ENCODE measurements around the gene RUBCN.

RUBCN gene

DNA sequence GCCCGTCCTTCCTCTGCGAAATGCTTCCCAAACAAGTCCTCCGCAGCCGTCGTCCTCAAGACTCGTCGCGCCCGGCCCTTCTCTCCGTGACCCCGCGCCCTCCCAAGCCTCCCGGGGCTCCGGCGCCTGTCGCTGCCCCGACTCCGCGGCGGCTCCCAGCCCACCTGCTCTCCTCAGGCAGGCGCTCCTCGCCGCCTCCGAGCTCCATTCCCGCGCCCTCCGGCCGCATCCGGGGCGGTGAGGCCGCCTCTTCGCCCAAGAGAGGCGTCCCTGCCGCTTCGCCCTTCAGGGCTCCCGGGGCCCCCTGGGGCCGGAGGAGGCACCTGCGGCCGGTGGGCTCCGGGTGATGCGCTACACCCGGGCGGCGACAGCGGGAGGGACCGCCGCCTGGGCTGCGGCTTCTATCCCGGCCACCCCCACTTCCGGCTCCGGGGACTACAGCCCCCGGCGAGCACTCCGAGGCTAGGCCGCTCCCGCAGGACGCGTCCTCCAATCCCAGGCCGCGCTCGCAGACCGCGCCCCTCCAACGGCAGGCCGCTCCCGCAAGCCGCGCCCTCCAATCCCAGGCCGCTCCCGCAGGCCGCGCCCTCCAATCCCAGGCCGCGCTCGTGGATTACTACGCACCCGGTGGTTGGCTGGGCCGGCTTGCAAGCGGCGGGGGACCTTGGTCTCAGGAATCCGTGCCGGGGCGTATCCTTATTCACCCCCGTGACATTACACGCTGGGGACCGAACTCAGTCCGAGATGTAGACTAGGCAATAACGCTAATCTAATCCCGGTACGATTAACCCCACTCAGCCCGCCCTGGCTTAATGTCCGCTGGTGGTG, at the start of gene RUBCN:
Gene RUBCN (minus strand): TSS at position 414 of the 828 bp plus-strand sequence. CDS start 185 bp downstream, at position 229.
- no peaks in the 10 kb centered on the region for H3K9me3 ChIP-seq (ENCODE audit: low read depth, low read length)
- peak within 1 kb of the TSS; percentile 86 for H3K4me3 ChIP-seq
- no peak for DNase-seq (ENCODE audit: low read depth, low spot score)
- no peak for TF ChIP-seq EZH2 (IDR thresholded peaks at IDR 0.05)
- TF ChIP-seq POLR2AphosphoS5 (IDR thresholded peaks at IDR 0.05; ENCODE audit: borderline replicate concordance, low read depth, low read length) = peak; percentile 90
- H3K27ac ChIP-seq = peak within 1 kb of the TSS; percentile 74; the same call in 1 of the 2 replicates
- peak within 1 kb of the TSS; percentile 91 for H3K9ac ChIP-seq (ENCODE audit: insufficient read length)
- no peaks in the 10 kb centered on the region for H3K36me3 ChIP-seq (ENCODE audit: insufficient read depth, low read length)

- Histone ChIP-seq H3K4me3 (no peak overlapping the region), H3K36me3 (ENCODE audit: insufficient read depth, low read length) (peaks cover 35% of the 10 kb centered on the region), H3K27ac (no peak overlapping the region), H3K9me3 (ENCODE audit: low read depth, low read length) (no peaks in the 10 kb centered on the region), H3K9ac (ENCODE audit: insufficient read length) (no peak overlapping the region)
- TF ChIP-seq FOXP2 (optimal IDR thresholded peaks at IDR 0.05; ENCODE audit: control extremely low read depth, extremely low read length, insufficient read depth) (no peak), POLR2AphosphoS5 (IDR thresholded peaks at IDR 0.05; ENCODE audit: borderline replicate concordance, low read depth, low read length) (no peak), EZH2 (IDR thresholded peaks at IDR 0.05) (no peak)
- no peak for DNase-seq (ENCODE audit: low read depth, low spot score)
Measured at GRCh38 chr3:197784019-197784585, 47.4 kb upstream of the RUBCN start.

DNA sequence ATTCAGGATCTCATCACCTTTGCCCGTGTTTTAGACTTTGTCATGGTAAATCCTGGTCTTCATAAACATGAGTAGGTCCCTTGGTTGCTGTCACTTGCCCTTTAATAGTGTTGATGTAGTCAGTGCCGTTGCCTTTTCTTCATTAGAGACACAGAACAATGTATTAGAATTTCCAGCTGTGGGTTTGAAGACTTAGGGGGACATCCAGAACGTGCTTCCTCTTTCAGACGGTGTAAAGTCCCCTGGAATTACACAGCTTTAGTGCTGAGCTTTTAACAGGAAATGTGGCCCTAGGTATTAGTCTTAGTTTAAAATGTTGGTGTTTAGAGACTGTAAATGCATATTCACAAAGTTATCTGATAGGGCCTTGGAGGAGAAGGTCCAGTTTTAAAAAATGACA, 45.5 kb upstream of the RUBCN start:
- Histone ChIP-seq H3K27ac (0 out of 2 replicates have a peak overlapping the region, but pooled peaks have one; percentile 23), H3K4me3 (no peak overlapping the region), H3K9me3 (ENCODE audit: low read depth, low read length) (no peaks in the 10 kb centered on the region), H3K9ac (ENCODE audit: insufficient read length) (no peak overlapping the region), H3K36me3 (ENCODE audit: insufficient read depth, low read length) (peaks cover 54% of the 10 kb centered on the region)
- no peak for TF ChIP-seq POLR2AphosphoS5 (IDR thresholded peaks at IDR 0.05; ENCODE audit: borderline replicate concordance, low read depth, low read length)
- TF ChIP-seq EZH2 (IDR thresholded peaks at IDR 0.05) = no peak
- TF ChIP-seq FOXP2 (optimal IDR thresholded peaks at IDR 0.05; ENCODE audit: control extremely low read depth, extremely low read length, insufficient read depth) = no peak
- DNase-seq (ENCODE audit: low read depth, low spot score) = no peak

GRCh38 chr3:197775317-197775716, 38.6 kb upstream of the RUBCN start:
- Histone ChIP-seq H3K4me3 (no peak overlapping the region), H3K9me3 (ENCODE audit: low read depth, low read length) (no peaks in the 10 kb centered on the region), H3K36me3 (ENCODE audit: insufficient read depth, low read length) (peaks cover 88% of the 10 kb centered on the region), H3K27ac (no peak overlapping the region), H3K9ac (ENCODE audit: insufficient read length) (no peak overlapping the region)
- no peak for DNase-seq (ENCODE audit: low read depth, low spot score)
- TF ChIP-seq EZH2 (IDR thresholded peaks at IDR 0.05) = no peak
- TF ChIP-seq FOXP2 (optimal IDR thresholded peaks at IDR 0.05; ENCODE audit: control extremely low read depth, extremely low read length, insufficient read depth) = no peak
- no peak for TF ChIP-seq POLR2AphosphoS5 (IDR thresholded peaks at IDR 0.05; ENCODE audit: borderline replicate concordance, low read depth, low read length)

- Histone ChIP-seq H3K9ac (ENCODE audit: insufficient read length) (no peak overlapping the region), H3K9me3 (ENCODE audit: low read depth, low read length) (no peaks in the 10 kb centered on the region), H3K27ac (no peak overlapping the region), H3K36me3 (ENCODE audit: insufficient read depth, low read length) (peaks cover 79% of the 10 kb centered on the region), H3K4me3 (no peak overlapping the region)
- no peak for TF ChIP-seq POLR2AphosphoS5 (IDR thresholded peaks at IDR 0.05; ENCODE audit: borderline replicate concordance, low read depth, low read length)
- TF ChIP-seq EZH2 (IDR thresholded peaks at IDR 0.05) = no peak
- no peak for TF ChIP-seq FOXP2 (optimal IDR thresholded peaks at IDR 0.05; ENCODE audit: control extremely low read depth, extremely low read length, insufficient read depth)
- no peak for DNase-seq (ENCODE audit: low read depth, low spot score)
Measured at GRCh38 chr3:197761784-197762183, 25.1 kb upstream of the RUBCN start.

GRCh38 chr3:197758512-197758911, 21.8 kb upstream of the RUBCN start:
- DNase-seq (ENCODE audit: low read depth, low spot score) = no peak

DNA sequence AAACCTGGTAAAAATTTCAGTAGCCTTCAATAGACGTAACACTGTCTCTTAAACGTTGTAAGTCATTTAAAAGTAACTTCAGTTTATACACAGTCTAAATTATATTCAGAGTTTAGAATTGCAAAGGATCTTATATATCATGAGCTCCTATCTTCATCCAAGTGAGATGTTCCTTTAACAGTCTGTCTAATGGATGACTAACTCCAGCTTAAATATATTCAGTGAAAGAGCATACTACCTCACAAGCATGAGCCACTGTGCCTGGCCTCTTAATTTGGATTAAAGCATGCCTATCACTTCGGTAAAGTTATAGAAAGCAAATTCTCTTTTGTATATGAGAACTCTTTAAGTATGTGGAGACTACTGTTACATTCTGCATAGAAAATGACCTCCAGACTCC, 20.0 kb upstream of the RUBCN start:
- Histone ChIP-seq H3K27ac (no peak overlapping the region), H3K9ac (ENCODE audit: insufficient read length) (no peak overlapping the region), H3K4me3 (no peak overlapping the region), H3K36me3 (ENCODE audit: insufficient read depth, low read length) (peaks cover 50% of the 10 kb centered on the region), H3K9me3 (ENCODE audit: low read depth, low read length) (0 out of 2 replicates have a peak, but pooled peaks cover 4% of the 10 kb centered on the region)
- DNase-seq (ENCODE audit: low read depth, low spot score) = no peak
- TF ChIP-seq POLR2AphosphoS5 (IDR thresholded peaks at IDR 0.05; ENCODE audit: borderline replicate concordance, low read depth, low read length) (no peak), EZH2 (IDR thresholded peaks at IDR 0.05) (no peak), FOXP2 (optimal IDR thresholded peaks at IDR 0.05; ENCODE audit: control extremely low read depth, extremely low read length, insufficient read depth) (no peak)

More at GRCh38 chr3:197758512-197758911, 21.8 kb upstream of the RUBCN start:
- Histone ChIP-seq H3K9me3 (ENCODE audit: low read depth, low read length) (0 out of 2 replicates have a peak, but pooled peaks cover 4% of the 10 kb centered on the region), H3K27ac (no peak overlapping the region), H3K4me3 (no peak overlapping the region), H3K9ac (ENCODE audit: insufficient read length) (no peak overlapping the region), H3K36me3 (ENCODE audit: insufficient read depth, low read length) (peaks cover 62% of the 10 kb centered on the region)
- TF ChIP-seq EZH2 (IDR thresholded peaks at IDR 0.05) (no peak), POLR2AphosphoS5 (IDR thresholded peaks at IDR 0.05; ENCODE audit: borderline replicate concordance, low read depth, low read length) (no peak), FOXP2 (optimal IDR thresholded peaks at IDR 0.05; ENCODE audit: control extremely low read depth, extremely low read length, insufficient read depth) (no peak)

DNA sequence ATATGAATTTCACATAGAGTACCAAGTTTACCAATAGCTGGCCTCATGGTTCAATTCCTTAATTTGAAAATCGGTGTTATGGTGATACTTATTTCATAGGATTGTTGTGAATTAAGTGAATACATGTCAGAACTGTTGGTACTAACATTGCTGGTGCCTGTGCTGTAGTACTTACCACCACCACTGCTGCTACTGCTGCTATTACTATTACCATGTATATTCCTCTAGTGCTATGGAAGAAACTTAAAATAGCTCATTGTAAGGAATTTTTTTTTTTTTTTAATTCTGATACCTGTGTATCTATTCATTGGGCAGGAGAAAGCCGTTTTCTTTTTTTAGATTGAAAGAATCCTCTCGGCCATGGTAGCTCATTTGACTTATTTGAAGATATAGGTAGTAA, 16.6 kb upstream of the RUBCN start:
- Histone ChIP-seq H3K27ac (no peak overlapping the region), H3K36me3 (ENCODE audit: insufficient read depth, low read length) (peaks cover 21% of the 10 kb centered on the region), H3K4me3 (no peak overlapping the region), H3K9ac (ENCODE audit: insufficient read length) (no peak overlapping the region), H3K9me3 (ENCODE audit: low read depth, low read length) (0 out of 2 replicates have a peak, but pooled peaks cover 4% of the 10 kb centered on the region)
- TF ChIP-seq FOXP2 (optimal IDR thresholded peaks at IDR 0.05; ENCODE audit: control extremely low read depth, extremely low read length, insufficient read depth) = no peak
- DNase-seq (ENCODE audit: low read depth, low spot score) = no peak
